GM23338 (cell line): Measurements from ENCODE around the gene PDZD8. TPM values are rescaled to one million over a fixed set of nuclear protein-coding genes. Genes with fewer than 3 reads are reported as not detected.
"Not testable (repeated sequence)": the region's sequence is repeated elsewhere in the genome, so short reads cannot be mapped to it uniquely, and the experiment has no call there.

Experiments used
- ATAC-seq: fragments of 200-7000 bp; cut with Tn5 transposase; 3 replicates; pipeline ENCODE4 v1.9.1; 2020
- DNase-seq: peaks from one replicate; pipeline ENCODE4 v3.0.0-alpha.2; 2015; ENCODE audit warnings: low spot score
- H2AFZ ChIP-seq: fragments of 200-600 bp; sonication (generic); 2 replicates; pipeline ENCODE4 v1.8.0; 2016; ENCODE audit warnings: antibody characterized with exemption, mild to moderate bottlenecking, moderate library complexity
- H3F3A ChIP-seq: fragments of 200-600 bp; sonication (generic); replicated peaks from 2 replicates; pipeline ENCODE4 v1.8.0; 2017; ENCODE audit warnings: antibody characterized with exemption, mixed run types, low read depth
- H3K27ac ChIP-seq: fragments of 200-600 bp; sonication (generic); 2 replicates; pipeline ENCODE4 v1.6.1; 2016; ENCODE audit warnings: low read depth
- H3K27me3 ChIP-seq: fragments of 200-600 bp; sonication (generic); 2 replicates; pipeline ENCODE4 v1.8.0; 2016; ENCODE audit warnings: mild to moderate bottlenecking, mixed run types, moderate library complexity; ENCODE audit not compliant: insufficient read depth
- H3K36me3 ChIP-seq: fragments of 200-600 bp; sonication (generic); 2 replicates; pipeline ENCODE4 v1.8.0; 2016; ENCODE audit warnings: mild to moderate bottlenecking; ENCODE audit not compliant: insufficient read depth
- H3K4me1 ChIP-seq: fragments of 200-600 bp; sonication (generic); 2 replicates; pipeline ENCODE4 v1.8.0; 2016; ENCODE audit warnings: mild to moderate bottlenecking, moderate library complexity; ENCODE audit not compliant: insufficient read depth
- H3K4me2 ChIP-seq: fragments of 200-600 bp; sonication (generic); 2 replicates; pipeline ENCODE4 v1.7.1; 2017; ENCODE audit warnings: mixed run types
- H3K4me3 ChIP-seq: fragments of 200-600 bp; sonication (generic); 2 replicates; pipeline ENCODE4 v1.6.1; 2016; ENCODE audit warnings: mixed run types
- H3K79me2 ChIP-seq: fragments of 200-600 bp; sonication (generic); replicated peaks from 2 replicates; pipeline ENCODE4 v1.8.0; 2017; ENCODE audit warnings: mild to moderate bottlenecking; ENCODE audit not compliant: insufficient read depth
- H3K9me2 ChIP-seq: fragments of 200-600 bp; sonication (generic); 2 replicates; pipeline ENCODE4 v1.8.0; 2017; ENCODE audit not compliant: insufficient read depth
- H4K20me1 ChIP-seq: fragments of 200-600 bp; sonication (generic); replicated peaks from 2 replicates; pipeline ENCODE4 v1.8.0; 2017; ENCODE audit warnings: mild to moderate bottlenecking; ENCODE audit not compliant: insufficient read depth
- H3K27ac Mint-ChIP-seq: 2 replicates; pipeline ENCODE4 v1.8.0; 2020; ENCODE audit warnings: inconsistent platforms, mild to moderate bottlenecking, moderate library complexity, mixed read lengths
- H3K27me3 Mint-ChIP-seq: 3 replicates; pipeline ENCODE4 v1.8.0; 2022; ENCODE audit warnings: low read depth, mild to moderate bottlenecking, moderate library complexity, mixed read lengths, inconsistent platforms; ENCODE audit not compliant: insufficient read depth, poor library complexity
- H3K36me3 Mint-ChIP-seq: 3 replicates; pipeline ENCODE4 v1.8.0; 2021; ENCODE audit warnings: low read depth, mild to moderate bottlenecking, inconsistent platforms, moderate library complexity, mixed read lengths
- H3K4me1 Mint-ChIP-seq: 3 replicates; pipeline ENCODE4 v1.8.0; 2020; ENCODE audit warnings: mild to moderate bottlenecking, inconsistent platforms, mixed read lengths
- H3K4me3 Mint-ChIP-seq: 3 replicates; pipeline ENCODE4 v1.8.0; 2021; ENCODE audit warnings: moderate library complexity, mild to moderate bottlenecking, inconsistent platforms, mixed read lengths
- H3K9me3 Mint-ChIP-seq: 3 replicates; pipeline ENCODE4 v1.8.0; 2020; ENCODE audit warnings: moderate library complexity, mild to moderate bottlenecking, inconsistent platforms, mixed read lengths
- CREB1 ChIP-seq: fragments of 250-450 bp; sonication (Bioruptor Pico); IDR thresholded peaks from 2 replicates; pipeline ENCODE4 v1.5.0; 2020; ENCODE audit warnings: low read depth, mild to moderate bottlenecking, moderate library complexity
- CTCF ChIP-seq, 2 experiments: fragments of 200-600 bp in 1 of 2; sonication (generic) in 1 of 2; conservative IDR thresholded peaks; 2 replicates each; pipeline versions ENCODE4 v1.5.1 to v1.6.1; 2016 to 2017; ENCODE audit warnings: antibody characterized with exemption in 2 of 2, low read depth in 2 of 2, mild to moderate bottlenecking in 2 of 2, moderate library complexity in 1 of 2
- ETS1 ChIP-seq: IDR thresholded peaks from 2 replicates; pipeline ENCODE4 v1.6.1; 2016; ENCODE audit warnings: antibody characterized with exemption
- EZH2 ChIP-seq: fragments of 200-600 bp; sonication (generic); IDR thresholded peaks from one replicate; pipeline ENCODE4 v1.8.0; 2017; ENCODE audit warnings: antibody characterized with exemption, mild to moderate bottlenecking, low read depth; ENCODE audit not compliant: unreplicated experiment
- EZH2phosphoT487 ChIP-seq: fragments of 200-600 bp; sonication (generic); IDR thresholded peaks from one replicate; pipeline ENCODE4 v1.8.1; 2018; ENCODE audit warnings: antibody characterized with exemption; ENCODE audit not compliant: unreplicated experiment
- JUNB ChIP-seq: IDR thresholded peaks from one replicate; pipeline ENCODE4 v1.6.1; 2016; ENCODE audit warnings: antibody characterized with exemption; ENCODE audit not compliant: unreplicated experiment
- NANOG ChIP-seq: IDR thresholded peaks from 2 replicates; pipeline ENCODE4 v1.6.1; 2016; ENCODE audit warnings: antibody characterized with exemption, borderline replicate concordance
- POLR2AphosphoS5 ChIP-seq: IDR thresholded peaks from 2 replicates; pipeline ENCODE4 v1.6.1; 2016; ENCODE audit warnings: antibody characterized with exemption, low read depth
- REST ChIP-seq: IDR thresholded peaks from one replicate; pipeline ENCODE4 v1.6.1; 2018; ENCODE audit warnings: antibody characterized with exemption; ENCODE audit not compliant: unreplicated experiment
- STAT1 ChIP-seq: IDR thresholded peaks from one replicate; pipeline ENCODE4 v1.6.1; 2016; ENCODE audit warnings: antibody characterized with exemption; ENCODE audit not compliant: unreplicated experiment
- ZNF114 ChIP-seq: fragments of 250-450 bp; sonication (Bioruptor Pico); IDR thresholded peaks from 2 replicates; pipeline ENCODE4 v1.5.0; 2020; ENCODE audit warnings: mild to moderate bottlenecking, moderate library complexity
- ZNF331 ChIP-seq: fragments of 250-450 bp; sonication (Bioruptor Pico); IDR thresholded peaks from 2 replicates; pipeline ENCODE4 v1.5.0; 2020; ENCODE audit warnings: low read depth, mild to moderate bottlenecking, moderate library complexity
- polyA plus RNA-seq: library from polyadenylated mRNA; unstranded; fragments of >200 nt; fragmentation: Nextera tagmentation; extraction: Ambion mirVana; gene quantifications from 2 replicates; pipeline ENCODE4 v1.2.1, GENCODE V29; 2016
- total RNA-seq: library from RNA; depleted of rRNA; stranded (reverse); fragments of >200 nt; shearing (Covaris generic); gene quantifications from 2 replicates; pipeline ENCODE4 v1.2.3, GENCODE V29; 2014

The PDZD8 gene
- total and polyA plus RNA-seq, 2 experiments from 2014 or later, result 11.4 to 28.6 TPM

GRCh38 chr10:117230107-117230506 is 145.1 kb downstream of the PDZD8 start:
- not testable (repeated sequence) for H3K4me3 Mint-ChIP-seq, H3K4me1 Mint-ChIP-seq, H3K36me3 Mint-ChIP-seq, ATAC-seq, H3K4me1 ChIP-seq, H3F3A ChIP-seq, H3K27me3 ChIP-seq, H4K20me1 ChIP-seq, H3K4me2 ChIP-seq, H3K9me2 ChIP-seq, H3K4me3 ChIP-seq, H3K27ac ChIP-seq, H3K27me3 Mint-ChIP-seq, H3K27ac Mint-ChIP-seq, H2AFZ ChIP-seq, H3K36me3 ChIP-seq, H3K79me2 ChIP-seq, DNase-seq
- H3K9me3 Mint-ChIP-seq, result peaks cover 12% of the 10 kb centered on the region

- Histone ChIP-seq H3F3A (no peaks in the 10 kb centered on the region), H3K27me3 (no peaks in the 10 kb centered on the region), H3K36me3 (no peaks in the 10 kb centered on the region), H3K4me1 (no peaks in the 10 kb centered on the region), H3K4me2 (no peak overlapping the region), H3K9me2 (no peaks in the 10 kb centered on the region), H4K20me1 (no peaks in the 10 kb centered on the region), H3K79me2 (no peaks in the 10 kb centered on the region), H2AFZ (no peak overlapping the region), H3K27ac (no peak overlapping the region), H3K4me3 (no peak overlapping the region)
- ATAC-seq (no peak), DNase-seq (no peak)
- peaks cover 9% of the 10 kb centered on the region for H3K27me3 Mint-ChIP-seq
- H3K9me3 Mint-ChIP-seq, result peaks cover 12% of the 10 kb centered on the region
- H3K4me3 Mint-ChIP-seq, result no peak overlapping the region
- no peak overlapping the region for H3K27ac Mint-ChIP-seq
- H3K36me3 Mint-ChIP-seq, result peaks cover 10% of the 10 kb centered on the region
- H3K4me1 Mint-ChIP-seq, result no peaks in the 10 kb centered on the region
- no peak for TF ChIP-seq CTCF (conservative IDR thresholded peaks at IDR 0.05; ENCODE audit: low read depth in 2 of 2)
- no peak for TF ChIP-seq ZNF114 (CRISPR knock-in tag)
- no peak for TF ChIP-seq ETS1
- no peak for TF ChIP-seq STAT1
- TF ChIP-seq CREB1 (CRISPR knock-in tag), result no peak
- no peak for TF ChIP-seq REST
- TF ChIP-seq ZNF331, result no peak
- no peak for TF ChIP-seq EZH2phosphoT487
- TF ChIP-seq NANOG, result no peak
- no peak for TF ChIP-seq EZH2
- TF ChIP-seq POLR2AphosphoS5, result no peak
- TF ChIP-seq JUNB, result no peak
These were observed 147.0 kb downstream of the PDZD8 start for GRCh38 chr10:117228210-117228609.
